Measurements from ENCODE around the gene GRIA2.

The GRIA2 gene

GRCh38 chr4:157320092-157320491 lies 99.6 kb downstream of the GRIA2 start:
- no peak for DNase-seq
- in situ Hi-C loops (cut with HindIII; ENCODE audit: low pct_ligation_motif_present, low pct_unique_long_range_greater_than_20kb, low sequenced_read_pairs), result no loop called here

GRCh38 chr4:157327666-157328065 lies 107.1 kb downstream of the GRIA2 start:
- no peak for DNase-seq
- in situ Hi-C loops (cut with HindIII; ENCODE audit: low pct_ligation_motif_present, low pct_unique_long_range_greater_than_20kb, low sequenced_read_pairs), result no loop called here

DNA sequence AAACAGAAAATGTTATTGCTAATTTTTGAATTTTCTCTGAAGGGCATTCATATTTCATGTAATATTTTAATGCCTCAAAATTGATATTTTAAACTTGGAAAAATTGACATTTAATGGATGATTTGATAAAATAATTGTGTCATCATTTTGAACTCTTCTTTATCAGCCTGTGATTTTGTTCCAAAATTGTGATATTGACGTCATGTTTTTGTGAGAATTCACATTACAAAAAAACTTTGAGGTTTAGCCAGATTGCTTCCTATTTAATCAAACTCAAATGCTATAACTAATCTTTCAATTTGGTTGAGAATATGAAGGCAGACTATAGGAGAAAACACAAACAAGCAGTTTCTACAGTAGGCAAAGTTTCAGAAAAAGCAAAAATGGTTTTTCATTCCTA lies 137.4 kb downstream of the GRIA2 start:
- no peak for DNase-seq
- in situ Hi-C loops (cut with HindIII; ENCODE audit: low pct_ligation_motif_present, low pct_unique_long_range_greater_than_20kb, low sequenced_read_pairs), result no loop called here

DNA sequence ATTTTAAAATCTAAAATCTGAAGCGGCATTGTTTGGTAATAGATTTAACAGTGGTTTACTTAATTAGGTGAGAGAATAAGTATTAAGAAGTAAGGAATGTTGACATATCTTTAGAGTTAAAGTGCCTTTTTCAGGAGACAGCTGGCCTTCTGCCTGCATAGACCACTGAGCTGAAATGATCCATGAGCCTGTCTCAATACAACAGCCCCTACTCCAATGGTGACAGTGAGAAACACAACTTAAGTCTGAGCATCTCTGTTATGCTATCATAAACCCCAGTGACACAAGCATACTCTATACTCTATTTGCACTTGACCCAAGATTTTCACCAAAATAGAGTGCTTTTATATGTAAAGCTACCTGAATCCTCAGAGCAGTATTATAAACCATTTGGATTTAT lies 137.9 kb downstream of the GRIA2 start:
- DNase-seq, result no peak
- in situ Hi-C loops (cut with HindIII; ENCODE audit: low pct_ligation_motif_present, low pct_unique_long_range_greater_than_20kb, low sequenced_read_pairs), result no loop called here

GRCh38 chr4:157358851-157359250 lies 138.3 kb downstream of the GRIA2 start:
- DNase-seq, result no peak
- in situ Hi-C loops (cut with HindIII; ENCODE audit: low pct_ligation_motif_present, low pct_unique_long_range_greater_than_20kb, low sequenced_read_pairs), result no loop called here

DNA sequence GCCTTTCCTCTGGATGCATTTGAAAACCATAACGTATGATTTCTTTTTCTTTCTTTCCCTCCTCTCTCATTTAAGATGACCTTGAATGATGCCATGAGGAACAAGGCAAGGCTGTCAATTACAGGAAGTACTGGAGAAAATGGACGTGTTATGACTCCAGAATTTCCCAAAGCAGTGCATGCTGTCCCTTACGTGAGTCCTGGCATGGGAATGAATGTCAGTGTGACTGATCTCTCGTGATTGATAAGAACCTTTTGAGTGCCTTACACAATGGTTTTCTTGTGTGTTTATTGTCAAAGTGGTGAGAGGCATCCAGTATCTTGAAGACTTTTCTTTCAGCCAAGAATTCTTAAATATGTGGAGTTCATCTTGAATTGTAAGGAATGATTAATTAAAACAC lies 142.8 kb downstream of the GRIA2 start:
- in situ Hi-C loops (cut with HindIII; ENCODE audit: low pct_ligation_motif_present, low pct_unique_long_range_greater_than_20kb, low sequenced_read_pairs), result no loop called here
- DNase-seq, result no peak

GRCh38 chr4:157372154-157372553 lies 151.6 kb downstream of the GRIA2 start:
- DNase-seq, result no peak
- in situ Hi-C loops (cut with HindIII; ENCODE audit: low pct_ligation_motif_present, low pct_unique_long_range_greater_than_20kb, low sequenced_read_pairs), result no loop called here

- in situ Hi-C loops (cut with HindIII; ENCODE audit: low pct_ligation_motif_present, low pct_unique_long_range_greater_than_20kb, low sequenced_read_pairs), result no loop called here
Observed at GRCh38 chr4:157372567-157372966, 152.0 kb downstream of the GRIA2 start.

DNA sequence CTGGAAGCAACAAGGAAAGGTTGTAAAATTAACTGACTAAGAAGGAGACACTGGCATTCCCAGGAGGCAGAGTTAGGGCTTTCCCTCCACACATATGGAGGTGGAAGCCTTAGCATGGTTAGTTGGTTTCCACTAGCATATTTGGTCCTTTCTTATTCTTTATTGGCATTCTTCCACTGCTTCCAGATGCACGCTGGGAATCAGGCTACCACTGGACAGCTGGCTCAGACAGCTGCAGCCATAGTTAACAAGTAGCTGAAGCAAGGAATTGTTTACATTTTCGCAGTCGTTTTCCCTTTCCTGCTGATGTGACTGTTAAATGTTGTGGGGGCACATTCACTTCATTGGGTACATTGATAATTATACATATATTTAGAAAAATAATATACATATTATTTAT lies 169.2 kb downstream of the GRIA2 start:
- no peak for DNase-seq

More at GRCh38 chr4:157372567-157372966, 152.0 kb downstream of the GRIA2 start:
- DNase-seq, result no peak

GRCh38 chr4:157405070-157405469 lies 184.5 kb downstream of the GRIA2 start:
- no peak for DNase-seq
- in situ Hi-C loops (cut with HindIII; ENCODE audit: low pct_ligation_motif_present, low pct_unique_long_range_greater_than_20kb, low sequenced_read_pairs), result no loop called here

More for the DNA sequence above, 169.2 kb downstream of the GRIA2 start:
- in situ Hi-C loops (cut with HindIII; ENCODE audit: low pct_ligation_motif_present, low pct_unique_long_range_greater_than_20kb, low sequenced_read_pairs), result no loop called here

Data from ACHN (cell line).